ENCODE results near the gene ACTG1.

DNA sequence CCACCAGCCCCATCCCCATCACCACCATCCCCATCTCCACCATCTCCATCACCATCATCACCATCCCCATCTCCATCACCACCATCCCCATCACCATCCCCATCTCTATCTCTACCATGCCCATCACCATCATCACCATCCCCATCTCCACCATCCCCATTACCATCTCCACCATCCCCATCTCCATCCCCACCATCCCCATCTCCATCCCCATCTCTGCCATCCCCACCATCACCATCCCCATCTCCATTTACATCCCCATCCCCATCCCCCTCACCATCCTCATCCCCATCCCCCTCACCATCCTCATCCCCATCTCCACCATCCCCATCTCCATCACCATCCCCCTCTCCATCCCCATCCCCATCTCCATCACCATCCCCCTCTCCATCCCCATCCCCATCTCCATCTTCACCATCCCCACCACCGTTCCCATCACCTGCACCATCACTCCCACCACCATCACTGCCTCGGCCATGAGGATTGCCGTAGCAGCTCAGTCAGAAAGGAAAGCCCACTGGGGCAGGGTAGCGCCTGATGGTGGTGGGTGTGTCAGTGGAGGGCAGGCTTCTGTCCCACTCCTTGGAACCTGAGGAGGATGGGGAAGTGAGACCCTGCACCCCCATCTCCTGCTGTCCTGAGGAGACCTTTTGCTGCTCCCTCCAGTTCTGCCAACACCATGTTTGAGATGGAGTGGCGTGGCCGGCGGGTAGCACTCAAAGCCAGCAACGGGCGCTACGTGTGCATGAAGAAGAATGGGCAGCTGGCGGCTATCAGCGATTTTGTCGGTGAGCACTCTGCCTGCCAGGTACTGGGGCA is 23.1 kb upstream of the ACTG1 start:
- TF ChIP-seq, protein P1, sequence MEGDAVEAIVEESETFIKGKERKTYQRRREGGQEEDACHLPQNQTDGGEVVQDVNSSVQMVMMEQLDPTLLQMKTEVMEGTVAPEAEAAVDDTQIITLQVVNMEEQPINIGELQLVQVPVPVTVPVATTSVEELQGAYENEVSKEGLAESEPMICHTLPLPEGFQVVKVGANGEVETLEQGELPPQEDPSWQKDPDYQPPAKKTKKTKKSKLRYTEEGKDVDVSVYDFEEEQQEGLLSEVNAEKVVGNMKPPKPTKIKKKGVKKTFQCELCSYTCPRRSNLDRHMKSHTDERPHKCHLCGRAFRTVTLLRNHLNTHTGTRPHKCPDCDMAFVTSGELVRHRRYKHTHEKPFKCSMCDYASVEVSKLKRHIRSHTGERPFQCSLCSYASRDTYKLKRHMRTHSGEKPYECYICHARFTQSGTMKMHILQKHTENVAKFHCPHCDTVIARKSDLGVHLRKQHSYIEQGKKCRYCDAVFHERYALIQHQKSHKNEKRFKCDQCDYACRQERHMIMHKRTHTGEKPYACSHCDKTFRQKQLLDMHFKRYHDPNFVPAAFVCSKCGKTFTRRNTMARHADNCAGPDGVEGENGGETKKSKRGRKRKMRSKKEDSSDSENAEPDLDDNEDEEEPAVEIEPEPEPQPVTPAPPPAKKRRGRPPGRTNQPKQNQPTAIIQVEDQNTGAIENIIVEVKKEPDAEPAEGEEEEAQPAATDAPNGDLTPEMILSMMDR (conservative IDR thresholded peaks at IDR 0.05 in 1 of 2, IDR thresholded peaks at IDR 0.05 in 1 of 2; ENCODE audit: extremely low read depth in 1 of 2, insufficient read depth in 1 of 2, low read depth in 1 of 2, low read length in 2 of 2) = no peak
- no peak for TF ChIP-seq EZH2 (IDR thresholded peaks at IDR 0.05; ENCODE audit: borderline replicate concordance, low read length)
